ENCODE data around the gene C5AR1.

Gene C5AR1

GRCh38 chr19:47274071-47274890 lies 35.4 kb upstream of the C5AR1 start, which contains the start of gene INAFM1 (continued):
- no peak for TF ChIP-seq ZNF280D (tag by site-specific recombination; IDR thresholded peaks at IDR 0.05)
- no peak for TF ChIP-seq ZFP37 (tag by site-specific recombination; IDR thresholded peaks at IDR 0.05)
- no peak for TF ChIP-seq ZNF488 (tag by site-specific recombination; IDR thresholded peaks at IDR 0.05)
- no peak for TF ChIP-seq ELK4 (IDR thresholded peaks at IDR 0.05; ENCODE audit: borderline replicate concordance, low read depth, low read length)
- TF ChIP-seq ZNF37A (tag by site-specific recombination; IDR thresholded peaks at IDR 0.05) = no peak
- no peak for TF ChIP-seq ZNF747 (tag by site-specific recombination; IDR thresholded peaks at IDR 0.05)
- peak; percentile 91 for TF ChIP-seq KLF16 (tag by site-specific recombination; IDR thresholded peaks at IDR 0.05)
- TF ChIP-seq EGR2 (tag by site-specific recombination; IDR thresholded peaks at IDR 0.05; ENCODE audit: low read depth) = peak; percentile 78
- no peak for TF ChIP-seq WT1 (tag by site-specific recombination; IDR thresholded peaks at IDR 0.05)
- TF ChIP-seq ZFHX2 (tag by site-specific recombination; conservative IDR thresholded peaks at IDR 0.05) = peak; percentile 75
- TF ChIP-seq ZNF398 (tag by site-specific recombination; IDR thresholded peaks at IDR 0.05) = peak; percentile 67
- TF ChIP-seq ZNF274 (IDR thresholded peaks at IDR 0.05; ENCODE audit: low read length) = no peak
- TF ChIP-seq ZNF274 (tag by site-specific recombination; IDR thresholded peaks at IDR 0.05; ENCODE audit: borderline replicate concordance) = no peak
- no peak for TF ChIP-seq PBX3 (CRISPR knock-in tag; IDR thresholded peaks at IDR 0.05)
- no peak for TF ChIP-seq ZNF701 (tag by site-specific recombination; IDR thresholded peaks at IDR 0.05)
- no peak for TF ChIP-seq ZNF292 (tag by site-specific recombination; IDR thresholded peaks at IDR 0.05; ENCODE audit: borderline replicate concordance, low read depth)
- no peak for TF ChIP-seq ZBTB11 (tag by site-specific recombination; conservative IDR thresholded peaks at IDR 0.05; ENCODE audit: low read depth)
- no peak for TF ChIP-seq ZNF449 (tag by site-specific recombination; IDR thresholded peaks at IDR 0.05)
- TF ChIP-seq ZNF214 (tag by site-specific recombination; IDR thresholded peaks at IDR 0.05; ENCODE audit: borderline replicate concordance) = no peak
- no peak for TF ChIP-seq ZNF791 (tag by site-specific recombination; IDR thresholded peaks at IDR 0.05)
- no peak for TF ChIP-seq ZNF580 (tag by site-specific recombination; IDR thresholded peaks at IDR 0.05)
- TF ChIP-seq ZXDB (tag by site-specific recombination; IDR thresholded peaks at IDR 0.05) = peak; percentile 57
- TF ChIP-seq ZNF596 (tag by site-specific recombination; IDR thresholded peaks at IDR 0.05) = no peak
- no peak for TF ChIP-seq GFI1B (tag by site-specific recombination; IDR thresholded peaks at IDR 0.05)
- no peak for TF ChIP-seq ZNF140 (tag by site-specific recombination; IDR thresholded peaks at IDR 0.05)
